IMR-90 (cell line): Measurements from ENCODE around the gene CENPN. TPM values are rescaled to one million over a fixed set of nuclear protein-coding genes. Genes with fewer than 3 reads are reported as not detected.

Source experiments
- ATAC-seq: fragments of 200-7000 bp; cut with Tn5 transposase; 2 replicates; pipeline ENCODE4 v1.9.1; 2020; ENCODE audit warnings: low read depth, mild to moderate bottlenecking, moderate library complexity
- BruUV-seq: library from RNA; stranded (reverse); fragments of 400-500 nt; replicated peaks from 2 replicates; lab custom pipeline; 2021; lab: Mats Ljungman, UMichigan
- CTCF ChIA-PET: fragments of 300-600 bp; formaldehyde crosslinking; extraction: SDS; loops from one replicate; lab custom pipeline; 2021; ENCODE audit warnings: antibody characterized with exemption; lab: Yijun Ruan, JAX
- POLR2A ChIA-PET: fragments of 300-600 bp; sonication (Branson Sonifier 250); formaldehyde crosslinking; loops from one replicate; lab custom pipeline; 2022; ENCODE audit warnings: antibody characterized with exemption; ENCODE audit not compliant: unreplicated experiment; lab: Charles Lee
- DNase-seq: peaks from one replicate; pipeline ENCODE4 v3.0.0; 2013
- H2AFZ ChIP-seq: replicated peaks from 2 replicates; pipeline ENCODE3; 2013; ENCODE audit warnings: low read length, mild to moderate bottlenecking; ENCODE audit not compliant: poor library complexity
- H2AK5ac ChIP-seq: 2 replicates; pipeline ENCODE4 v1.6.1; 2013; ENCODE audit warnings: low read depth, low read length, inconsistent platforms
- H2AK9ac ChIP-seq: replicated peaks from 2 replicates; pipeline ENCODE3; 2013; ENCODE audit warnings: mild to moderate bottlenecking, low read depth, low read length, moderate library complexity; ENCODE audit not compliant: poor library complexity
- H2BK120ac ChIP-seq: 2 replicates; pipeline ENCODE4 v1.6.1; 2013; ENCODE audit warnings: low read depth, low read length, inconsistent platforms
- H2BK15ac ChIP-seq: 3 replicates; pipeline ENCODE4 v1.6.1; 2013; ENCODE audit warnings: low read depth, low read length, inconsistent platforms
- H2BK20ac ChIP-seq: 2 replicates; pipeline ENCODE4 v1.6.1; 2013; ENCODE audit warnings: low read depth, mild to moderate bottlenecking, inconsistent platforms, low read length, moderate library complexity
- H2BK5ac ChIP-seq: 2 replicates; pipeline ENCODE4 v1.6.1; 2013; ENCODE audit warnings: mild to moderate bottlenecking, low read depth, low read length, inconsistent platforms; ENCODE audit not compliant: poor library complexity, severe bottlenecking
- H3K14ac ChIP-seq: replicated peaks from 2 replicates; pipeline ENCODE4 v1.6.1; 2013; ENCODE audit warnings: low read depth, low read length, inconsistent platforms
- H3K18ac ChIP-seq: 2 replicates; pipeline ENCODE4 v1.6.1; 2013; ENCODE audit warnings: low read depth, low read length, control low read depth
- H3K23ac ChIP-seq: 2 replicates; pipeline ENCODE4 v1.6.1; 2013; ENCODE audit warnings: low read depth, low read length, inconsistent platforms
- H3K27ac ChIP-seq: 2 replicates; pipeline ENCODE4 v1.5.1; 2013; ENCODE audit warnings: mild to moderate bottlenecking, control low read depth, low read length; ENCODE audit not compliant: insufficient read depth
- H3K27me3 ChIP-seq: 2 replicates; pipeline ENCODE4 v1.6.1; 2013; ENCODE audit warnings: low read length; ENCODE audit not compliant: control insufficient read depth, insufficient read depth
- H3K36me3 ChIP-seq: 2 replicates; pipeline ENCODE4 v1.6.1; 2013; ENCODE audit warnings: low read length, mixed read lengths; ENCODE audit not compliant: control insufficient read depth, insufficient read depth
- H3K4ac ChIP-seq: 2 replicates; pipeline ENCODE4 v1.6.1; 2013; ENCODE audit warnings: low read depth, low read length, inconsistent platforms
- H3K4me1 ChIP-seq: 2 replicates; pipeline ENCODE4 v1.6.1; 2013; ENCODE audit warnings: low read length, mixed read lengths; ENCODE audit not compliant: control insufficient read depth, insufficient read depth
- H3K4me2 ChIP-seq: 2 replicates; pipeline ENCODE4 v1.6.1; 2013; ENCODE audit warnings: low read depth, mild to moderate bottlenecking, control low read depth, low read length, moderate library complexity
- H3K4me3 ChIP-seq: 2 replicates; pipeline ENCODE4 v1.5.1; 2013; ENCODE audit warnings: low read depth, mild to moderate bottlenecking, control low read depth, low read length, moderate library complexity; ENCODE audit not compliant: insufficient read depth
- H3K56ac ChIP-seq: 2 replicates; pipeline ENCODE4 v1.6.1; 2013; ENCODE audit warnings: low read length, inconsistent platforms; ENCODE audit not compliant: insufficient read depth; ENCODE audit errors: extremely low read depth
- H3K79me1 ChIP-seq, 2 experiments: 2 replicates each; pipeline ENCODE4 v1.6.1; 2013; ENCODE audit warnings: low read length in 2 of 2, inconsistent platforms in 1 of 2, low read depth in 1 of 2
- H3K9ac ChIP-seq: 2 replicates; pipeline ENCODE4 v1.6.1; 2013; ENCODE audit warnings: low read depth, low read length, control low read depth
- H3K9me1 ChIP-seq: 2 replicates; pipeline ENCODE4 v1.6.1; 2013; ENCODE audit warnings: low read length, inconsistent platforms; ENCODE audit not compliant: insufficient read depth
- H3K9me3 ChIP-seq: 2 replicates; pipeline ENCODE4 v1.6.1; 2013; ENCODE audit warnings: low read length; ENCODE audit not compliant: control insufficient read depth, insufficient read depth
- H4K20me1 ChIP-seq: 2 replicates; pipeline ENCODE4 v1.6.1; 2013; ENCODE audit warnings: low read length, inconsistent platforms; ENCODE audit not compliant: insufficient read depth
- H4K5ac ChIP-seq: 2 replicates; pipeline ENCODE4 v1.6.1; 2013; ENCODE audit warnings: mild to moderate bottlenecking, low read depth, low read length, control low read depth
- H4K8ac ChIP-seq, 2 experiments: 2 replicates each; pipeline ENCODE4 v1.6.1; 2013; ENCODE audit warnings: low read depth in 2 of 2, low read length in 2 of 2, control low read depth in 1 of 2, inconsistent platforms in 1 of 2
- H4K91ac ChIP-seq: 2 replicates; pipeline ENCODE4 v1.6.1; 2013; ENCODE audit warnings: low read depth, low read length, inconsistent platforms; ENCODE audit not compliant: insufficient read depth
- BHLHE40 ChIP-seq: fragments of 150-350 bp; IDR thresholded peaks from 2 replicates; pipeline ENCODE4 v1.6.1; 2016; ENCODE audit warnings: mild to moderate bottlenecking, low read depth, low read length
- CEBPB ChIP-seq: IDR thresholded peaks from 2 replicates; pipeline ENCODE4 v1.6.1; 2012; ENCODE audit warnings: low read depth, low read length, improper control_type of control experiment
- CHD1 ChIP-seq: IDR thresholded peaks from 2 replicates; pipeline ENCODE4 v1.6.1; 2012; ENCODE audit warnings: low read depth, low read length, improper control_type of control experiment
- FOS ChIP-seq: fragments of 150-350 bp; IDR thresholded peaks from 2 replicates; pipeline ENCODE4 v1.6.1; 2016; ENCODE audit warnings: low read depth, low read length
- MAFK ChIP-seq: IDR thresholded peaks from 2 replicates; pipeline ENCODE4 v1.6.1; 2012; ENCODE audit warnings: low read depth, low read length, improper control_type of control experiment
- MAZ ChIP-seq: IDR thresholded peaks from 2 replicates; pipeline ENCODE4 v1.6.1; 2012; ENCODE audit warnings: low read depth, mild to moderate bottlenecking, low read length, improper control_type of control experiment, moderate library complexity, borderline replicate concordance
- MXI1 ChIP-seq: IDR thresholded peaks from 2 replicates; pipeline ENCODE4 v1.6.1; 2012; ENCODE audit warnings: low read depth, mild to moderate bottlenecking, low read length, moderate library complexity, borderline replicate concordance
- NFE2L2 ChIP-seq: fragments of 150-350 bp; IDR thresholded peaks from 2 replicates; pipeline ENCODE4 v1.6.1; 2016; ENCODE audit warnings: low read depth, mild to moderate bottlenecking, low read length
- POLR2A ChIP-seq: IDR thresholded peaks from 2 replicates; pipeline ENCODE4 v1.6.1; 2012; ENCODE audit warnings: mild to moderate bottlenecking, low read depth, low read length
- RAD21 ChIP-seq: IDR thresholded peaks from 2 replicates; pipeline ENCODE4 v1.6.1; 2012; ENCODE audit warnings: low read length, improper control_type of control experiment
- RCOR1 ChIP-seq: IDR thresholded peaks from 2 replicates; pipeline ENCODE4 v1.6.1; 2012; ENCODE audit warnings: mild to moderate bottlenecking, low read length, improper control_type of control experiment; ENCODE audit not compliant: insufficient replicate concordance
- SMC3 ChIP-seq: fragments of 150-350 bp; IDR thresholded peaks from 2 replicates; pipeline ENCODE4 v1.6.1; 2016; ENCODE audit warnings: low read depth, mild to moderate bottlenecking, antibody characterized with exemption, low read length, moderate library complexity
- WGBS, 2 experiments: methylation state at CpG; one replicate each; pipeline versions ENCODE4 v1.1.5 to v1.1.7; 2013; ENCODE audit warnings: missing lambda C conversion rate in 2 of 2; ENCODE audit not compliant: insufficient read length in 1 of 2; ENCODE audit errors: extremely low coverage in 2 of 2; 5-methylcytosine and 5-hydroxymethylcytosine counted together
- dilution Hi-C: fragments of 300-500 bp; cut with HindIII; formaldehyde crosslinking; loops from one replicate; pipeline ENCODE4 v1.14.3; 2018; ENCODE audit warnings: low sequenced_read_pairs; ENCODE audit not compliant: unreplicated experiment
- in situ Hi-C: fragments of 300-500 bp; cut with MboI; formaldehyde crosslinking; loops from 3 replicates; pipeline ENCODE4 v1.14.3; 2019; ENCODE audit warnings: low sequenced_read_pairs, inconsistent platforms, mixed read lengths
- intact Hi-C: fragments of 100-400 bp; cut with micrococcal nuclease; formaldehyde crosslinking; loops from 2 replicates; pipeline ENCODE4 v1.10.0; 2022
- polyA plus RNA-seq, 3 experiments: library from polyadenylated mRNA; depleted of rRNA; stranded (reverse); fragments of >200 nt; gene quantifications; 2 replicates each; pipeline ENCODE4 v1.2.3, GENCODE V29; 2012; ENCODE audit warnings: low replicate concordance in 1 of 3
- total RNA-seq: library from RNA; depleted of rRNA; stranded (reverse); fragments of >200 nt; gene quantifications from 2 replicates; pipeline ENCODE4 v1.2.3, GENCODE V29; 2012
- TF ChIP-seq, protein P1 (sequence below): conservative IDR thresholded peaks from 2 replicates; pipeline ENCODE4 v1.5.1; 2012; ENCODE audit warnings: mild to moderate bottlenecking, low read depth, low read length, improper control_type of control experiment

CENPN gene
- total and polyA plus RNA-seq, 2 of the 4 experiments (the other 2 are of a cell fraction) = 20.5 to 22.8 TPM

DNA sequence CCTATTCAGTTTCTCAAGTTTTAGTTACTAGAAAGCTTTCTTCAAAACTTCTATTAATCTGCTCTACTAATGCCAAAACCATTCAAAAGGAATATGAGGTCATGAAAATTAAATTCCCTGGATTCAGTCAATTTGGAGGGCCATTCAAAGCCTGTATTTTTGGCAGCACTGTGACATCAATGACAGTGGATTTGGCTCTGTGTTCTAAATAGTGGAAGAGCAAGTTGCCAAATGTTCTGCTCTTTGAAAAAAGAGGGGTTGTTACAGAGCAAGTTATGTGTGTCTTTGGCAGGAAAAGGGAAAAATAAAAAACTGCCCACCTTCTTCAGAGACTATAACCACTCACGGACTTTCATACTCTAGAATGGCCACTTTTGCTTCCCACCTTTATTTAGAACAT, 73.2 kb downstream of the CENPN start:
- Histone ChIP-seq H4K8ac (no peak overlapping the region), H4K5ac (no peak overlapping the region), H2BK5ac (no peak overlapping the region), H3K79me1 (0 out of 4 replicates have a peak, but pooled peaks cover 0 to 4% of the 10 kb centered on the region in 2 experiments), H3K14ac (no peak overlapping the region), H3K56ac (no peak overlapping the region), H3K4me2 (no peak overlapping the region), H3K9me3 (no peaks in the 10 kb centered on the region), H2BK120ac (no peak overlapping the region), H4K20me1 (no peaks in the 10 kb centered on the region; the same call in 1 of the 2 replicates), H3K4me3 (no peak overlapping the region), H4K91ac (no peak overlapping the region), H3K9me1 (0 out of 2 replicates have a peak, but pooled peaks cover 4% of the 10 kb centered on the region), H2AK5ac (no peak overlapping the region), H3K23ac (no peak overlapping the region), H3K27ac (no peak overlapping the region), H3K4ac (no peak overlapping the region), H3K9ac (no peak overlapping the region), H2BK15ac (no peak overlapping the region), H3K27me3 (no peaks in the 10 kb centered on the region), H2AFZ (no peak overlapping the region), H2BK20ac (no peak overlapping the region), H3K36me3 (no peaks in the 10 kb centered on the region; the same call in 1 of the 2 replicates), H3K4me1 (peaks cover 3% of the 10 kb centered on the region; the same call in 1 of the 2 replicates), H3K18ac (no peak overlapping the region), H2AK9ac (no peak overlapping the region)
- no peak for TF ChIP-seq MAFK
- TF ChIP-seq BHLHE40 = no peak
- TF ChIP-seq SMC3 = no peak
- TF ChIP-seq CHD1 = no peak
- TF ChIP-seq MAZ = no peak
- TF ChIP-seq NFE2L2 = no peak
- no peak for TF ChIP-seq MXI1
- no peak for TF ChIP-seq FOS
- no peak for TF ChIP-seq CEBPB
- no peak for TF ChIP-seq RAD21
- TF ChIP-seq, protein P1, sequence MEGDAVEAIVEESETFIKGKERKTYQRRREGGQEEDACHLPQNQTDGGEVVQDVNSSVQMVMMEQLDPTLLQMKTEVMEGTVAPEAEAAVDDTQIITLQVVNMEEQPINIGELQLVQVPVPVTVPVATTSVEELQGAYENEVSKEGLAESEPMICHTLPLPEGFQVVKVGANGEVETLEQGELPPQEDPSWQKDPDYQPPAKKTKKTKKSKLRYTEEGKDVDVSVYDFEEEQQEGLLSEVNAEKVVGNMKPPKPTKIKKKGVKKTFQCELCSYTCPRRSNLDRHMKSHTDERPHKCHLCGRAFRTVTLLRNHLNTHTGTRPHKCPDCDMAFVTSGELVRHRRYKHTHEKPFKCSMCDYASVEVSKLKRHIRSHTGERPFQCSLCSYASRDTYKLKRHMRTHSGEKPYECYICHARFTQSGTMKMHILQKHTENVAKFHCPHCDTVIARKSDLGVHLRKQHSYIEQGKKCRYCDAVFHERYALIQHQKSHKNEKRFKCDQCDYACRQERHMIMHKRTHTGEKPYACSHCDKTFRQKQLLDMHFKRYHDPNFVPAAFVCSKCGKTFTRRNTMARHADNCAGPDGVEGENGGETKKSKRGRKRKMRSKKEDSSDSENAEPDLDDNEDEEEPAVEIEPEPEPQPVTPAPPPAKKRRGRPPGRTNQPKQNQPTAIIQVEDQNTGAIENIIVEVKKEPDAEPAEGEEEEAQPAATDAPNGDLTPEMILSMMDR = no peak
- no peak for TF ChIP-seq POLR2A
- TF ChIP-seq RCOR1 = no peak
- DNase-seq (no peak), ATAC-seq (no peak)
- POLR2A ChIA-PET = no interaction called here
- BruUV-seq = no TSS peak
- dilution Hi-C loops = no loop called here
- CTCF ChIA-PET = no interaction called here
- in situ Hi-C loops = no loop called here
- intact Hi-C loops = no loop called here
- no CpG with 5 or more reads among the region's 1 CpG for WGBS, 2 experiments
